RPMI8226 (cell line): Measurements from ENCODE around the gene RRP9.
A peak's percentile ranks its signal among the peaks of the same experiment; 100 is the strongest.

Experiments
- DNase-seq: peaks from one replicate; pipeline ENCODE4 v3.0.0-alpha.2; 2015

RRP9 gene

DNA sequence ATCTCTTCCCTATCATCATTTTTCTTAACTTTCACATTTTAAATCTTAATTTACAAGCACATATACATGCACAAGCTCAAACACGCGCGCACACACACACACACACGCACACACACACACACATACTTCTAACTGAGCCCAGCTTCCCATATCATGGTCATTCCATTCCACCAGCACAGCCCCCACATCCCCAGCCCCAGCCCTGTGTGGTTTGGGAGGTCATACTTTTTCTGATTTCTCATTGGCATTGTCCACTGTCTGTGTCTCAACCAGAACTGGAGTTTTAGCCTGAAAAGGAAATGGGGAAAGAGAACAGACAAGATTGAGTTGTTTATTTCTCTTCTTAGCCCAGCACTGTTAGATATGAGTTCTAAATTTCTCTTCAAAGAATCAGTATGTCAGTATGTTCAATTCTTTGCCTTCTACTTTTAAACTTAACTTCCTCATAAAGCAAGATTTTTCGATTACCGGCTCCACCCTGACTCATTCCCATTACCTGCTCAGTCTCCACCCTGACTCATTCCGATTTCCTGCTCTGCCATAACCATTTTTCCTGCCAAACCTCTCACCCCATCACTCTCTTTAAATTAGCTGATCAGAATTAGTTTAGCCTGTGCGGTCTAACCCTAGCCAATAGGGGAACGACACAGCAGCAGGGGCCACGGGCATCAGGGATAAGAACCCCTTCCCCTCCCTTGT lies 44.9 kb downstream of the RRP9 start:
- no peak for DNase-seq

DNA sequence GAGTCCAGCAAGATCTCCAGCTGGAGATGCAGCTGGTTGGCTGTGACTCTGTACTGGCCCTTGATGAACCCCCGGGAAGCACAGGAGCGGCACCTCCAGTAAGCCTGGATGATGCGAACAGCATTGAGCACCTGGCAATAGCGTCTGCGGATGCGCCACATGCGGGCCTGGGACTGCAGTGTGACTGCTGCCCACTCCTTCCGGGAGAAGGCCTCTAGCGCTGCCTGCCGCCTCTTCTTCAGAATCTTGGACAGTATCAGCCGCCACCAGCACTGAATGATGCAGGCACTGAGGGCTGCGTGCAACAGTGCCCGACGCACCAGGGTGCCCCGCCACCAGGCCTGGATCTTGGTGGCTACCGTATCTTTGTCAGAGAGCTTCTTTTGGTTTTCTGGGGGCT lies 46.8 kb downstream of the RRP9 start:
- peak; percentile 11 for DNase-seq

DNA sequence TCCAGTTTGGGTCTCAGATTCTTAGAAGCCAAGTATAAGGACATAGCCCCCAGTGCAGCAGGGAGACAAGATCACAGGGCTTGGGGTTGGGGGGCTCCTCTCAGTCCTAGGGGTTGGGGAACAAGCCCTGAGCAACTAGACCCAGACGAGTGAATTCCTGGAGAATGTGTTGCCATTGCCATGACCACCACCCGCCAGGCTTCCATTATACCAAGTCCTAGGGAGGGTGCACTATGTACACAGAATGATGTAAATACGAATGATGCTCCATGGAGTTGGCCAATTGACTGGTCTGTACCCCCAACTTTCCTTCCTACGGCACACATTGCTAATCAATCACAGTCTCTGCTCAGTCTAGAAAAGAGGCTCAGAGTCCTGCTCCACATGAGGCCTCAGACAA lies 47.3 kb downstream of the RRP9 start:
- no peak for DNase-seq

- no peak for DNase-seq
Measured at GRCh38 chr3:51891242-51892039, 50.3 kb downstream of the RRP9 start.

DNA sequence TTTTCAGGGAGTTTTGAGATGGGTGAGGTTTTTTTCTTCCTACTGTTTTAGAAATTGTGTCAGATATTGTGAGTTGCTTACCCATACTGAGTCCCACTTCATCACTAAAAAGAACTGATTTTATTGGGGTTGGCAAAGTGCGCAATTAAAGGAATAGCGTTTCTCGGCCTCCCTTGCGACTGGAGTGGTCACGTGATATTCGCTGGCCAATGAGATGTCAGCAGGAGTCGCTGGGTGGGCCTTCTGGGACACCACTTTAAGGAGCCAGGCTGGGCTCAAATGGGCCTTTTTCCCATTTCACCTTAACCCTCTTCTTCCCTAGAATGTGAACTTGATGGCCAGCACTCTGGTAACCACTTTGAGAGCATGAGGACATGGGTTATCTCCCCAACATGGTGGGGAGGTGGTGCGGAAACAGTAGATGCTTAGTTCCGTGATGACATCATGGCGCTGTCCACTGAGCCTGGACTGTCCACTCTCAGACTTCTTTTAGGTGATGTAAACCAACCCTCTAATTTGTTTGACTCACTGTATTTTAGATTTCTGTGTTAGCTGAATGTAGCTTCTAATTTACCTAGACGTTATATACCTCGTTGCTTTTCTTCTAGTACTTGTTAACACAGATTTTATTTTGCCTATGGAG lies 53.1 kb downstream of the RRP9 start:
- no peak for DNase-seq

- DNase-seq = peak; percentile 17
Measured at GRCh38 chr3:51887620-51888019, 54.1 kb downstream of the RRP9 start.

GRCh38 chr3:51886447-51886846 lies 55.3 kb downstream of the RRP9 start:
- DNase-seq = no peak
